IMR-90 (cell line): ENCODE data around the gene DUSP9. TPM values are rescaled to one million over a fixed set of nuclear protein-coding genes. Genes with fewer than 3 reads are reported as not detected.

Experiments used
- ATAC-seq: fragments of 200-7000 bp; cut with Tn5 transposase; 2 replicates; pipeline ENCODE4 v1.9.1; 2020; ENCODE audit warnings: low read depth, mild to moderate bottlenecking, moderate library complexity
- BruUV-seq: library from RNA; stranded (reverse); fragments of 400-500 nt; replicated peaks from 2 replicates; lab custom pipeline; 2021; lab: Mats Ljungman, UMichigan
- CTCF ChIA-PET: fragments of 300-600 bp; formaldehyde crosslinking; extraction: SDS; loops from one replicate; lab custom pipeline; 2021; ENCODE audit warnings: antibody characterized with exemption; lab: Yijun Ruan, JAX
- POLR2A ChIA-PET: fragments of 300-600 bp; sonication (Branson Sonifier 250); formaldehyde crosslinking; loops from one replicate; lab custom pipeline; 2022; ENCODE audit warnings: antibody characterized with exemption; ENCODE audit not compliant: unreplicated experiment; lab: Charles Lee
- DNase-seq: peaks from one replicate; pipeline ENCODE4 v3.0.0; 2013
- H2AFZ ChIP-seq: replicated peaks from 2 replicates; pipeline ENCODE3; 2013; ENCODE audit warnings: low read length, mild to moderate bottlenecking; ENCODE audit not compliant: poor library complexity
- H2AK5ac ChIP-seq: 2 replicates; pipeline ENCODE4 v1.6.1; 2013; ENCODE audit warnings: low read depth, low read length, inconsistent platforms
- H2AK9ac ChIP-seq: replicated peaks from 2 replicates; pipeline ENCODE3; 2013; ENCODE audit warnings: mild to moderate bottlenecking, low read depth, low read length, moderate library complexity; ENCODE audit not compliant: poor library complexity
- H2BK120ac ChIP-seq: 2 replicates; pipeline ENCODE4 v1.6.1; 2013; ENCODE audit warnings: low read depth, low read length, inconsistent platforms
- H2BK15ac ChIP-seq: 3 replicates; pipeline ENCODE4 v1.6.1; 2013; ENCODE audit warnings: low read depth, low read length, inconsistent platforms
- H2BK20ac ChIP-seq: 2 replicates; pipeline ENCODE4 v1.6.1; 2013; ENCODE audit warnings: low read depth, mild to moderate bottlenecking, inconsistent platforms, low read length, moderate library complexity
- H2BK5ac ChIP-seq: 2 replicates; pipeline ENCODE4 v1.6.1; 2013; ENCODE audit warnings: mild to moderate bottlenecking, low read depth, low read length, inconsistent platforms; ENCODE audit not compliant: poor library complexity, severe bottlenecking
- H3K14ac ChIP-seq: replicated peaks from 2 replicates; pipeline ENCODE4 v1.6.1; 2013; ENCODE audit warnings: low read depth, low read length, inconsistent platforms
- H3K18ac ChIP-seq: 2 replicates; pipeline ENCODE4 v1.6.1; 2013; ENCODE audit warnings: low read depth, low read length, control low read depth
- H3K23ac ChIP-seq: 2 replicates; pipeline ENCODE4 v1.6.1; 2013; ENCODE audit warnings: low read depth, low read length, inconsistent platforms
- H3K27ac ChIP-seq: 2 replicates; pipeline ENCODE4 v1.5.1; 2013; ENCODE audit warnings: mild to moderate bottlenecking, control low read depth, low read length; ENCODE audit not compliant: insufficient read depth
- H3K27me3 ChIP-seq: 2 replicates; pipeline ENCODE4 v1.6.1; 2013; ENCODE audit warnings: low read length; ENCODE audit not compliant: control insufficient read depth, insufficient read depth
- H3K36me3 ChIP-seq: 2 replicates; pipeline ENCODE4 v1.6.1; 2013; ENCODE audit warnings: low read length, mixed read lengths; ENCODE audit not compliant: control insufficient read depth, insufficient read depth
- H3K4ac ChIP-seq: 2 replicates; pipeline ENCODE4 v1.6.1; 2013; ENCODE audit warnings: low read depth, low read length, inconsistent platforms
- H3K4me1 ChIP-seq: 2 replicates; pipeline ENCODE4 v1.6.1; 2013; ENCODE audit warnings: low read length, mixed read lengths; ENCODE audit not compliant: control insufficient read depth, insufficient read depth
- H3K4me2 ChIP-seq: 2 replicates; pipeline ENCODE4 v1.6.1; 2013; ENCODE audit warnings: low read depth, mild to moderate bottlenecking, control low read depth, low read length, moderate library complexity
- H3K4me3 ChIP-seq: 2 replicates; pipeline ENCODE4 v1.5.1; 2013; ENCODE audit warnings: low read depth, mild to moderate bottlenecking, control low read depth, low read length, moderate library complexity; ENCODE audit not compliant: insufficient read depth
- H3K56ac ChIP-seq: 2 replicates; pipeline ENCODE4 v1.6.1; 2013; ENCODE audit warnings: low read length, inconsistent platforms; ENCODE audit not compliant: insufficient read depth; ENCODE audit errors: extremely low read depth
- H3K79me1 ChIP-seq, 2 experiments: 2 replicates each; pipeline ENCODE4 v1.6.1; 2013; ENCODE audit warnings: low read length in 2 of 2, inconsistent platforms in 1 of 2, low read depth in 1 of 2
- H3K9ac ChIP-seq: 2 replicates; pipeline ENCODE4 v1.6.1; 2013; ENCODE audit warnings: low read depth, low read length, control low read depth
- H3K9me1 ChIP-seq: 2 replicates; pipeline ENCODE4 v1.6.1; 2013; ENCODE audit warnings: low read length, inconsistent platforms; ENCODE audit not compliant: insufficient read depth
- H3K9me3 ChIP-seq: 2 replicates; pipeline ENCODE4 v1.6.1; 2013; ENCODE audit warnings: low read length; ENCODE audit not compliant: control insufficient read depth, insufficient read depth
- H4K20me1 ChIP-seq: 2 replicates; pipeline ENCODE4 v1.6.1; 2013; ENCODE audit warnings: low read length, inconsistent platforms; ENCODE audit not compliant: insufficient read depth
- H4K5ac ChIP-seq: 2 replicates; pipeline ENCODE4 v1.6.1; 2013; ENCODE audit warnings: mild to moderate bottlenecking, low read depth, low read length, control low read depth
- H4K8ac ChIP-seq, 2 experiments: 2 replicates each; pipeline ENCODE4 v1.6.1; 2013; ENCODE audit warnings: low read depth in 2 of 2, low read length in 2 of 2, control low read depth in 1 of 2, inconsistent platforms in 1 of 2
- H4K91ac ChIP-seq: 2 replicates; pipeline ENCODE4 v1.6.1; 2013; ENCODE audit warnings: low read depth, low read length, inconsistent platforms; ENCODE audit not compliant: insufficient read depth
- MAFK ChIP-seq: IDR thresholded peaks from 2 replicates; pipeline ENCODE4 v1.6.1; 2012; ENCODE audit warnings: low read depth, low read length, improper control_type of control experiment
- POLR2A ChIP-seq: IDR thresholded peaks from 2 replicates; pipeline ENCODE4 v1.6.1; 2012; ENCODE audit warnings: mild to moderate bottlenecking, low read depth, low read length
- RAD21 ChIP-seq: IDR thresholded peaks from 2 replicates; pipeline ENCODE4 v1.6.1; 2012; ENCODE audit warnings: low read length, improper control_type of control experiment
- WGBS, 2 experiments: methylation state at CpG; one replicate each; pipeline versions ENCODE4 v1.1.5 to v1.1.7; 2013; ENCODE audit warnings: missing lambda C conversion rate in 2 of 2; ENCODE audit not compliant: insufficient read length in 1 of 2; ENCODE audit errors: extremely low coverage in 2 of 2; 5-methylcytosine and 5-hydroxymethylcytosine counted together
- dilution Hi-C: fragments of 300-500 bp; cut with HindIII; formaldehyde crosslinking; loops from one replicate; pipeline ENCODE4 v1.14.3; 2018; ENCODE audit warnings: low sequenced_read_pairs; ENCODE audit not compliant: unreplicated experiment
- in situ Hi-C: fragments of 300-500 bp; cut with MboI; formaldehyde crosslinking; loops from 3 replicates; pipeline ENCODE4 v1.14.3; 2019; ENCODE audit warnings: low sequenced_read_pairs, inconsistent platforms, mixed read lengths
- intact Hi-C: fragments of 100-400 bp; cut with micrococcal nuclease; formaldehyde crosslinking; loops from 2 replicates; pipeline ENCODE4 v1.10.0; 2022
- polyA plus RNA-seq, 3 experiments: library from polyadenylated mRNA; depleted of rRNA; stranded (reverse); fragments of >200 nt; gene quantifications; 2 replicates each; pipeline ENCODE4 v1.2.3, GENCODE V29; 2012; ENCODE audit warnings: low replicate concordance in 1 of 3
- total RNA-seq: library from RNA; depleted of rRNA; stranded (reverse); fragments of >200 nt; gene quantifications from 2 replicates; pipeline ENCODE4 v1.2.3, GENCODE V29; 2012

Gene DUSP9
- total and polyA plus RNA-seq, 2 of the 4 experiments (the other 2 are of a cell fraction): under 0.01 to 0.09 TPM

- Histone ChIP-seq H3K4me1 (no peaks in the 10 kb centered on the region), H4K5ac (no peak overlapping the region), H4K8ac (no peak overlapping the region), H3K4me2 (no peak overlapping the region), H3K9ac (no peak overlapping the region), H4K91ac (no peak overlapping the region), H3K9me1 (no peaks in the 10 kb centered on the region), H3K4me3 (no peak overlapping the region), H3K27ac (no peak overlapping the region), H3K14ac (no peak overlapping the region), H3K56ac (no peak overlapping the region), H2AK5ac (no peak overlapping the region), H3K79me1 (no peaks in the 10 kb centered on the region), H2AFZ (no peak overlapping the region), H3K4ac (no peak overlapping the region), H3K36me3 (no peaks in the 10 kb centered on the region), H2AK9ac (no peak overlapping the region), H2BK15ac (no peak overlapping the region), H2BK5ac (no peak overlapping the region), H3K9me3 (peaks cover 4% of the 10 kb centered on the region; the same call in 1 of the 2 replicates), H3K27me3 (peaks cover 61% of the 10 kb centered on the region), H2BK120ac (no peak overlapping the region), H2BK20ac (no peak overlapping the region), H3K18ac (no peak overlapping the region), H4K20me1 (no peaks in the 10 kb centered on the region), H3K23ac (no peak overlapping the region)
- in situ Hi-C loops: no loop called here
- ATAC-seq (no peak), DNase-seq (no peak)
- ChIA-PET CTCF (interaction anchor here (0.6 kb wide), 1 partner anchor 11 kb away, joined by 3 read pairs; no protein-coding TSS in a partner anchor), POLR2A (no interaction called here)
- TF ChIP-seq RAD21: no peak
- no peak for TF ChIP-seq MAFK
- no peak for TF ChIP-seq POLR2A
- no TSS peak for BruUV-seq
- dilution Hi-C loops: no loop called here
- intact Hi-C loops: no loop called here
- WGBS, 2 experiments: no CpG with 5 or more reads among the region's 6 CpGs
Measured at GRCh38 chrX:153645151-153645550, 1.9 kb upstream of the DUSP9 start.
